Omental fat pad (tissue), 4 donors: ENCODE results near the gene KLHL6. TPM values are rescaled to one million over a fixed set of nuclear protein-coding genes. Genes with fewer than 3 reads are reported as not detected.
"Not testable (repeated sequence)": the region's sequence is repeated elsewhere in the genome, so short reads cannot be mapped to it uniquely, and the experiment has no call there.

Experiments
- ATAC-seq: fragments of 150-250 bp; one replicate; pipeline ENCODE4 v1.9.1; 2016; ENCODE audit warnings: mild to moderate bottlenecking, moderate library complexity; ENCODE audit not compliant: low FRiP score
- DNase-seq: peaks from one replicate; pipeline ENCODE4 v3.0.0-alpha.2; 2019; ENCODE audit warnings: low spot score
- total RNA-seq, 4 donors: library from RNA; depleted of rRNA; stranded (reverse); fragments of >200 nt; gene quantifications; one replicate each; pipeline ENCODE4 v1.1.0, GENCODE V29; 2016
- TF ChIP-seq, protein P1 (sequence below), 3 donors: fragments of 450-650 bp; IDR thresholded peaks; one replicate each; pipeline ENCODE4 v1.5.1; 2016 to 2017; ENCODE audit warnings: antibody characterized with exemption in 3 of 3, mild to moderate bottlenecking in 3 of 3, moderate library complexity in 2 of 3

KLHL6 gene
- total RNA-seq, 4 donors from 2014 or later = 3.0 to 21.5 (median 6.5) TPM

DNA sequence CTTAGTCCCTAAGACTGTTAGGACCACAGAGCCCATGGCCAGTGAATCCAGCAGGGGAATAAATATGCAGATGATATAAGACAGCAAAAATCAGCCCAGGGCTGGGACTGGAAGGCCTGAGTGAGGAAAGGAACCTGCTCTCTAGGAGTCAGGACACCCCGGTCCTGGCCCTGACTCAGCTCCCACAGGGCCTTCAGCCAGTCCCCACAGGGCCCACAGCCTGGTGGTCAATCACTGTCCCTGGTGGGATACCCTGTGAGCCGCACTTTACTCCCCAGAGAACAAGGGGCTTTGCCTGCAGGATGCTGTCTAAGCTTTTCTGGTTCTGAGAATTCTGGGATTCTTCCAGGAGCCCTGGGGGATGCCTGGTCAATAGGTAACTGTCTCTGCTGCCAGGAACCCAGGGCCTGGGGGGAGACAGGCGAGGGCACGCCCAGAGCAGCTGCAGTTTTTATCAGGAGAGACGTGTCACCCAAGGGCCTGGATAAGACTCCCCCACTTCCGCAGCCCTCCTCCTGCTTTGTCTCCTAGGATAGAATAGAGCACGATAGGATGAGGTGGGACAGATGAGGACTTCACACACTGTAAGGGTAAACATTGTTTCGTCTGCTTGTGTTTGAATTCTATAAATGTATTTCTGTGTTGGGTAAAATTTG is 77.6 kb downstream of the KLHL6 start:
- DNase-seq (no peak), ATAC-seq (no peak)
- TF ChIP-seq, protein P1, sequence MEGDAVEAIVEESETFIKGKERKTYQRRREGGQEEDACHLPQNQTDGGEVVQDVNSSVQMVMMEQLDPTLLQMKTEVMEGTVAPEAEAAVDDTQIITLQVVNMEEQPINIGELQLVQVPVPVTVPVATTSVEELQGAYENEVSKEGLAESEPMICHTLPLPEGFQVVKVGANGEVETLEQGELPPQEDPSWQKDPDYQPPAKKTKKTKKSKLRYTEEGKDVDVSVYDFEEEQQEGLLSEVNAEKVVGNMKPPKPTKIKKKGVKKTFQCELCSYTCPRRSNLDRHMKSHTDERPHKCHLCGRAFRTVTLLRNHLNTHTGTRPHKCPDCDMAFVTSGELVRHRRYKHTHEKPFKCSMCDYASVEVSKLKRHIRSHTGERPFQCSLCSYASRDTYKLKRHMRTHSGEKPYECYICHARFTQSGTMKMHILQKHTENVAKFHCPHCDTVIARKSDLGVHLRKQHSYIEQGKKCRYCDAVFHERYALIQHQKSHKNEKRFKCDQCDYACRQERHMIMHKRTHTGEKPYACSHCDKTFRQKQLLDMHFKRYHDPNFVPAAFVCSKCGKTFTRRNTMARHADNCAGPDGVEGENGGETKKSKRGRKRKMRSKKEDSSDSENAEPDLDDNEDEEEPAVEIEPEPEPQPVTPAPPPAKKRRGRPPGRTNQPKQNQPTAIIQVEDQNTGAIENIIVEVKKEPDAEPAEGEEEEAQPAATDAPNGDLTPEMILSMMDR (IDR thresholded peaks at IDR 0.05) = no peak

DNA sequence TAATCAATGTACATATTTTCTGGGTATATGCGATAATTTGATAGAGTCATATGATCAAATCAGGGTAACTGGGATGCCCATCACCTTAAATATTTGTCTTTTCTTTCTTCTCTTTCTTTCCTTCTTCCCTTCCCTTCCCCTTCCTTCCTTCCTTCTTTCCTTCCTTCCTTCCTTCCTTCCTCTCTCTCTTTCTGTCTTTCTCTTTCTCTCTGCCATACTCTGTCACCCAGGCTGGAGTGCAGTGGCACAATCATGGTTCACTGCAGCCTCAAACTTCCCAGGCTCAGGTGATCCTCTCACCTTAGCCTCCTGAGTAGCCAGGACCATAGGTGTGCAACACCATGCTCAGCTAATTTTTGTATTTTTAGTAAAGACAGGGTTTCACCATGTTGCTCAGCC is 79.7 kb downstream of the KLHL6 start:
- ATAC-seq, DNase-seq: not testable (repeated sequence)

DNA sequence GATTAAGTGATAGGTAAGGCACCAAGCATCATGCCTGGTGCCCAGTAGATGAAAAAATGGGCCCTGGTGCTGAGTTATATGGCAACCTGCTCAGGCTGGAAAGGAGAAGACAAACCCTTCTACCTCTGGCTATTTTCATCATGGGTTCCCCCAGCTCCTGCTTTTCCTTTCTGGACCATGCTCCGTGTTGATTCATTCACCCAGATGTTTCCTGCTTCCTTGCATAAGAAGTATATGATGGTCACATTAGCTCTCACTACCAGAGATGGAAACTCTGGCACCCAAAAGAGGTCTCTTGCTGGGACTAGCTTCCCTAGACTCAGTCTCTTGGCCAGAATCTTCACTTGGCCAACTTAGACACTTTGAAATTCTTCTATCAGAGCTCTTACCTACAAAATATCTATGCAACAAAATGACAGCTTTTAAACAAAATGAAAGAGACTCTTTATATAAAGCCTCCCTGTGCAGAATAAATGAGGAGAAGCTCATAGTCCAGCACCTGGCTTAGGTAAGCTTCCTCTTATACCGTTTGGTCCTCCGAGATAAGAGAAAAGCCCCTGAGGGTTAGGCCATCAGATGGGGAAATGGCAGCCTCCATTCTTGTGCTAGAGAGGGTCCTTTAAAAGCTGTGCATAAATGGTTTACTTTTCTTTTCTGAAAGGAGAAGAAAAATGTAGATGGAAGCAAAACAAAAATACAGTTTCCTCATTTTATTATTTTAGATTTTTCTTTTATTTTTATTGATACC is 80.3 kb downstream of the KLHL6 start:
- no peak for DNase-seq
- TF ChIP-seq, protein P1 (IDR thresholded peaks at IDR 0.05) = no peak
- no peak for ATAC-seq

DNA sequence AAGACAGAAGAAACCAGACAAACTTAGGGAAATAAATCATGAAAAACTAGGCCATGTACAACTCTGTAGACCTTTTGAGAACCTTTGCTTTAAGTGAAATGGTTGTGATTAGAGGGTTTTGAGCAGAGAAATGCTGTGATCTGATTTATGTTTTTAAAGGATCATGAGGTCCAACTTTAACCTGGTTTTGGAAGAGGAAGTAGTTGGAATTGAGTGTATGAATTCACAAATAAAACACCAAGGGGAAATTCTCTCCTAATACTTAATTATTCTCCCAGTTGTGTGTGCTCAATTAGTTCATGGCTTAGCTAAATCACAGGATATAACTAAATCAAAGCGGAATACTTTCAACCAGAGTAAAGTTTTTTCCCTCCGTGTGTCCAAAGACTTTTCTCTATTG is 81.5 kb downstream of the KLHL6 start:
- DNase-seq (no peak), ATAC-seq (no peak)
- TF ChIP-seq, protein P1 (IDR thresholded peaks at IDR 0.05) = no peak

DNA sequence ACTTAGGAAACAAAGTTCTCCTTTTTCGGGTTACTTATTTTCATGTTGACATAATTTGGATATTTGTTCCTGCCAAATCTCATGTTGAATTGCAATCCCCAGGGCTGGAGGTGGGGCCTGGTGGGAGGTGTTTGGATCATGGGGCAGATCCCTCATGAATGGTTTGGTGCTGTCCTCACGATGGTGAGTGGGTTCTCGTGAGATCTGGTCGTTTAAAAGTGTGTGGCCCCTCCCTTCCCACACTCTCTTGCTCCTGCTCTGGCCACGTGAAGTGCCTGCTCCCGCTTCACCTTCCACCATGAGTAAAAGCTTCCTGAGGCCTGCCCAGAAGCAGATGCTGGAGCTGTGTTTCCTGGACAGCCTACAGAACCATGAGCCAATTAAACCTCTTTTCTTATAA is 83.4 kb downstream of the KLHL6 start:
- TF ChIP-seq, protein P1 (IDR thresholded peaks at IDR 0.05) = no peak
- no peak for ATAC-seq
- DNase-seq = no peak

DNA sequence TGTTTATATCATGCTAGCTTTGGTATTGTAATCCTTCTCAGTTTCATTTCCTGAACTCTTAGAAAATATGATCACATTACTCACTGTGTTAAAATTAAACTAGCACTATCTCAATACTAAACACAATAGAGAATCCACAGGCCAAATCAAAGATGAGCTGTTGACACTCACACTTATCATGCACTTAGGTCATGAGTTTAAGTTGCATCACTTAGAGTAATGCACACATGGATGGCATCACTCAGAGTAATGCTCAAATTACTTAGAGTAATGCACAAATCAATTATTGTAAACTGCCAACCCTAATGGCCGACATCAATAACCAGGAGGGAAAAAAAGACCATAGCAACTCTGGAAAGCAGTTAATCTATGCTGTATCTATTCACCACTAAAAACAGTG is 87.1 kb downstream of the KLHL6 start:
- no peak for ATAC-seq
- TF ChIP-seq, protein P1 (IDR thresholded peaks at IDR 0.05) = no peak

DNA sequence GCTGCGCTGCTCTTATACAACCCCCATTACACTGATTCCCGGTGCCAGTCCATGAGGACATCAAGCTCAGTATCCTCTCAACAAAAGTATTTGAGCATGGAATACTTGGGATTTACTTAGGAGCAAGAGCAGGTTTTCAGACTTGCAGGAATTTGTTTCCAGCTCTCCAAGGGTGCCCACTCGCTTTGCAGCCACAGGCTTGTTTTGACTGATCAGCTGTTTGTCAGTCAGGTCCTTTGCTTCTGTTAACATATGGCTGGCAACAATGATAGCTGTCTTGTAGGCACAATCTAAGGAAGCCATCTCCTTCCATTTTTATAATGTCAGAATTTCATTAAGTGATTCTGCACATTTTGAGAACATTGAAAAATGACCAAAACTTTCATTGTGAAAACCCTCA is 88.9 kb downstream of the KLHL6 start:
- ATAC-seq (no peak), DNase-seq (no peak)

More for the DNA sequence above, 87.1 kb downstream of the KLHL6 start:
- no peak for DNase-seq

DNA sequence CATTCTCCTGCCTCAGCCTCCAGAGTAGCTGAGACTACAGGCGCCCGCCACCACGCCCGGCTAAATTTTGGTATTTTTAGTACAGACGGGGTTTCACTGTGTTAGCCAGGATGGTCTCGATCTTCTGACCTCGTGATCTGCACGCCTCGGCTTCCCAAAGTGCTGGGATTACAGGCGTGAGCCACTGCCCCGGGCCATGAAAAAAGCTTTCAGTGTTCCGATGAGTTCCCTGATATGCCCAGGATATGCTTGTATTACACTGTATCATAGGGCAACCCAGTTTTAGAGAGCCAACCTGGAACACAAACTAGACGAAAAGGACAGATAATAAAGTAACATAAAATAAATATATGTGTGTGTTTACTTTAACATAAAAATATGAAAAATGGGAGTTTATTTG is 89.8 kb downstream of the KLHL6 start:
- not testable (repeated sequence) for DNase-seq, ATAC-seq

More for the DNA sequence above, 88.9 kb downstream of the KLHL6 start:
- TF ChIP-seq, protein P1 (IDR thresholded peaks at IDR 0.05) = no peak
